IMR-90 (cell line): ENCODE data around the gene SELENBP1. TPM values are rescaled to one million over a fixed set of nuclear protein-coding genes. Genes with fewer than 3 reads are reported as not detected.

ENCODE experiments used
- ATAC-seq: fragments of 200-7000 bp; cut with Tn5 transposase; 2 replicates; pipeline ENCODE4 v1.9.1; 2020; ENCODE audit warnings: low read depth, mild to moderate bottlenecking, moderate library complexity
- BruUV-seq: library from RNA; stranded (reverse); fragments of 400-500 nt; replicated peaks from 2 replicates; lab custom pipeline; 2021; lab: Mats Ljungman, UMichigan
- CTCF ChIA-PET: fragments of 300-600 bp; formaldehyde crosslinking; extraction: SDS; loops from one replicate; lab custom pipeline; 2021; ENCODE audit warnings: antibody characterized with exemption; lab: Yijun Ruan, JAX
- POLR2A ChIA-PET: fragments of 300-600 bp; sonication (Branson Sonifier 250); formaldehyde crosslinking; loops from one replicate; lab custom pipeline; 2022; ENCODE audit warnings: antibody characterized with exemption; ENCODE audit not compliant: unreplicated experiment; lab: Charles Lee
- DNase-seq: peaks from one replicate; pipeline ENCODE4 v3.0.0; 2013
- H2AFZ ChIP-seq: replicated peaks from 2 replicates; pipeline ENCODE3; 2013; ENCODE audit warnings: low read length, mild to moderate bottlenecking; ENCODE audit not compliant: poor library complexity
- H2AK5ac ChIP-seq: 2 replicates; pipeline ENCODE4 v1.6.1; 2013; ENCODE audit warnings: low read depth, low read length, inconsistent platforms
- H2AK9ac ChIP-seq: replicated peaks from 2 replicates; pipeline ENCODE3; 2013; ENCODE audit warnings: mild to moderate bottlenecking, low read depth, low read length, moderate library complexity; ENCODE audit not compliant: poor library complexity
- H2BK120ac ChIP-seq: 2 replicates; pipeline ENCODE4 v1.6.1; 2013; ENCODE audit warnings: low read depth, low read length, inconsistent platforms
- H2BK15ac ChIP-seq: 3 replicates; pipeline ENCODE4 v1.6.1; 2013; ENCODE audit warnings: low read depth, low read length, inconsistent platforms
- H2BK20ac ChIP-seq: 2 replicates; pipeline ENCODE4 v1.6.1; 2013; ENCODE audit warnings: low read depth, mild to moderate bottlenecking, inconsistent platforms, low read length, moderate library complexity
- H2BK5ac ChIP-seq: 2 replicates; pipeline ENCODE4 v1.6.1; 2013; ENCODE audit warnings: mild to moderate bottlenecking, low read depth, low read length, inconsistent platforms; ENCODE audit not compliant: poor library complexity, severe bottlenecking
- H3K14ac ChIP-seq: replicated peaks from 2 replicates; pipeline ENCODE4 v1.6.1; 2013; ENCODE audit warnings: low read depth, low read length, inconsistent platforms
- H3K18ac ChIP-seq: 2 replicates; pipeline ENCODE4 v1.6.1; 2013; ENCODE audit warnings: low read depth, low read length, control low read depth
- H3K23ac ChIP-seq: 2 replicates; pipeline ENCODE4 v1.6.1; 2013; ENCODE audit warnings: low read depth, low read length, inconsistent platforms
- H3K27ac ChIP-seq: 2 replicates; pipeline ENCODE4 v1.5.1; 2013; ENCODE audit warnings: mild to moderate bottlenecking, control low read depth, low read length; ENCODE audit not compliant: insufficient read depth
- H3K27me3 ChIP-seq: 2 replicates; pipeline ENCODE4 v1.6.1; 2013; ENCODE audit warnings: low read length; ENCODE audit not compliant: control insufficient read depth, insufficient read depth
- H3K36me3 ChIP-seq: 2 replicates; pipeline ENCODE4 v1.6.1; 2013; ENCODE audit warnings: low read length, mixed read lengths; ENCODE audit not compliant: control insufficient read depth, insufficient read depth
- H3K4ac ChIP-seq: 2 replicates; pipeline ENCODE4 v1.6.1; 2013; ENCODE audit warnings: low read depth, low read length, inconsistent platforms
- H3K4me1 ChIP-seq: 2 replicates; pipeline ENCODE4 v1.6.1; 2013; ENCODE audit warnings: low read length, mixed read lengths; ENCODE audit not compliant: control insufficient read depth, insufficient read depth
- H3K4me2 ChIP-seq: 2 replicates; pipeline ENCODE4 v1.6.1; 2013; ENCODE audit warnings: low read depth, mild to moderate bottlenecking, control low read depth, low read length, moderate library complexity
- H3K4me3 ChIP-seq: 2 replicates; pipeline ENCODE4 v1.5.1; 2013; ENCODE audit warnings: low read depth, mild to moderate bottlenecking, control low read depth, low read length, moderate library complexity; ENCODE audit not compliant: insufficient read depth
- H3K56ac ChIP-seq: 2 replicates; pipeline ENCODE4 v1.6.1; 2013; ENCODE audit warnings: low read length, inconsistent platforms; ENCODE audit not compliant: insufficient read depth; ENCODE audit errors: extremely low read depth
- H3K79me1 ChIP-seq, 2 experiments: 2 replicates each; pipeline ENCODE4 v1.6.1; 2013; ENCODE audit warnings: low read length in 2 of 2, inconsistent platforms in 1 of 2, low read depth in 1 of 2
- H3K9ac ChIP-seq: 2 replicates; pipeline ENCODE4 v1.6.1; 2013; ENCODE audit warnings: low read depth, low read length, control low read depth
- H3K9me1 ChIP-seq: 2 replicates; pipeline ENCODE4 v1.6.1; 2013; ENCODE audit warnings: low read length, inconsistent platforms; ENCODE audit not compliant: insufficient read depth
- H3K9me3 ChIP-seq: 2 replicates; pipeline ENCODE4 v1.6.1; 2013; ENCODE audit warnings: low read length; ENCODE audit not compliant: control insufficient read depth, insufficient read depth
- H4K20me1 ChIP-seq: 2 replicates; pipeline ENCODE4 v1.6.1; 2013; ENCODE audit warnings: low read length, inconsistent platforms; ENCODE audit not compliant: insufficient read depth
- H4K5ac ChIP-seq: 2 replicates; pipeline ENCODE4 v1.6.1; 2013; ENCODE audit warnings: mild to moderate bottlenecking, low read depth, low read length, control low read depth
- H4K8ac ChIP-seq, 2 experiments: 2 replicates each; pipeline ENCODE4 v1.6.1; 2013; ENCODE audit warnings: low read depth in 2 of 2, low read length in 2 of 2, control low read depth in 1 of 2, inconsistent platforms in 1 of 2
- H4K91ac ChIP-seq: 2 replicates; pipeline ENCODE4 v1.6.1; 2013; ENCODE audit warnings: low read depth, low read length, inconsistent platforms; ENCODE audit not compliant: insufficient read depth
- BHLHE40 ChIP-seq: fragments of 150-350 bp; IDR thresholded peaks from 2 replicates; pipeline ENCODE4 v1.6.1; 2016; ENCODE audit warnings: mild to moderate bottlenecking, low read depth, low read length
- CEBPB ChIP-seq: IDR thresholded peaks from 2 replicates; pipeline ENCODE4 v1.6.1; 2012; ENCODE audit warnings: low read depth, low read length, improper control_type of control experiment
- CHD1 ChIP-seq: IDR thresholded peaks from 2 replicates; pipeline ENCODE4 v1.6.1; 2012; ENCODE audit warnings: low read depth, low read length, improper control_type of control experiment
- CTCF ChIP-seq: conservative IDR thresholded peaks from 2 replicates; pipeline ENCODE4 v1.5.1; 2012; ENCODE audit warnings: mild to moderate bottlenecking, low read depth, low read length, improper control_type of control experiment
- FOS ChIP-seq: fragments of 150-350 bp; IDR thresholded peaks from 2 replicates; pipeline ENCODE4 v1.6.1; 2016; ENCODE audit warnings: low read depth, low read length
- MAFK ChIP-seq: IDR thresholded peaks from 2 replicates; pipeline ENCODE4 v1.6.1; 2012; ENCODE audit warnings: low read depth, low read length, improper control_type of control experiment
- MAZ ChIP-seq: IDR thresholded peaks from 2 replicates; pipeline ENCODE4 v1.6.1; 2012; ENCODE audit warnings: low read depth, mild to moderate bottlenecking, low read length, improper control_type of control experiment, moderate library complexity, borderline replicate concordance
- MXI1 ChIP-seq: IDR thresholded peaks from 2 replicates; pipeline ENCODE4 v1.6.1; 2012; ENCODE audit warnings: low read depth, mild to moderate bottlenecking, low read length, moderate library complexity, borderline replicate concordance
- NFE2L2 ChIP-seq: fragments of 150-350 bp; IDR thresholded peaks from 2 replicates; pipeline ENCODE4 v1.6.1; 2016; ENCODE audit warnings: low read depth, mild to moderate bottlenecking, low read length
- POLR2A ChIP-seq: IDR thresholded peaks from 2 replicates; pipeline ENCODE4 v1.6.1; 2012; ENCODE audit warnings: mild to moderate bottlenecking, low read depth, low read length
- RAD21 ChIP-seq: IDR thresholded peaks from 2 replicates; pipeline ENCODE4 v1.6.1; 2012; ENCODE audit warnings: low read length, improper control_type of control experiment
- RCOR1 ChIP-seq: IDR thresholded peaks from 2 replicates; pipeline ENCODE4 v1.6.1; 2012; ENCODE audit warnings: mild to moderate bottlenecking, low read length, improper control_type of control experiment; ENCODE audit not compliant: insufficient replicate concordance
- RFX5 ChIP-seq: IDR thresholded peaks from 2 replicates; pipeline ENCODE4 v1.8.0; 2012; ENCODE audit warnings: low read depth, mild to moderate bottlenecking, low read length, moderate library complexity
- SMC3 ChIP-seq: fragments of 150-350 bp; IDR thresholded peaks from 2 replicates; pipeline ENCODE4 v1.6.1; 2016; ENCODE audit warnings: low read depth, mild to moderate bottlenecking, antibody characterized with exemption, low read length, moderate library complexity
- USF2 ChIP-seq: fragments of 150-350 bp; IDR thresholded peaks from 2 replicates; pipeline ENCODE4 v1.6.1; 2017; ENCODE audit warnings: mild to moderate bottlenecking, antibody characterized with exemption, low read length, low read depth
- WGBS, 2 experiments: methylation state at CpG; one replicate each; pipeline versions ENCODE4 v1.1.5 to v1.1.7; 2013; ENCODE audit warnings: missing lambda C conversion rate in 2 of 2; ENCODE audit not compliant: insufficient read length in 1 of 2; ENCODE audit errors: extremely low coverage in 2 of 2; 5-methylcytosine and 5-hydroxymethylcytosine counted together
- dilution Hi-C: fragments of 300-500 bp; cut with HindIII; formaldehyde crosslinking; loops from one replicate; pipeline ENCODE4 v1.14.3; 2018; ENCODE audit warnings: low sequenced_read_pairs; ENCODE audit not compliant: unreplicated experiment
- in situ Hi-C: fragments of 300-500 bp; cut with MboI; formaldehyde crosslinking; loops from 3 replicates; pipeline ENCODE4 v1.14.3; 2019; ENCODE audit warnings: low sequenced_read_pairs, inconsistent platforms, mixed read lengths
- intact Hi-C: fragments of 100-400 bp; cut with micrococcal nuclease; formaldehyde crosslinking; loops from 2 replicates; pipeline ENCODE4 v1.10.0; 2022
- polyA plus RNA-seq, 3 experiments: library from polyadenylated mRNA; depleted of rRNA; stranded (reverse); fragments of >200 nt; gene quantifications; 2 replicates each; pipeline ENCODE4 v1.2.3, GENCODE V29; 2012; ENCODE audit warnings: low replicate concordance in 1 of 3
- total RNA-seq: library from RNA; depleted of rRNA; stranded (reverse); fragments of >200 nt; gene quantifications from 2 replicates; pipeline ENCODE4 v1.2.3, GENCODE V29; 2012
- TF ChIP-seq, protein P1 (sequence below): fragments of 150-350 bp; IDR thresholded peaks from 2 replicates; pipeline ENCODE4 v1.6.1; 2016; ENCODE audit warnings: low read depth, mild to moderate bottlenecking, low read length, moderate library complexity, borderline replicate concordance

Gene SELENBP1
- total and polyA plus RNA-seq, 2 of the 4 experiments (the other 2 are of a cell fraction), result 21.3 to 56.9 TPM

- Histone ChIP-seq H3K14ac (no peak overlapping the region), H3K27ac (no peak overlapping the region), H2BK5ac (no peak overlapping the region), H3K36me3 (no peaks in the 10 kb centered on the region), H3K79me1 (no peaks in the 10 kb centered on the region), H3K4me2 (no peak overlapping the region), H2BK120ac (no peak overlapping the region), H3K4me3 (no peak overlapping the region), H3K18ac (no peak overlapping the region), H3K9ac (no peak overlapping the region), H3K23ac (no peak overlapping the region), H2BK20ac (no peak overlapping the region), H3K56ac (no peak overlapping the region), H2BK15ac (no peak overlapping the region), H3K4me1 (no peaks in the 10 kb centered on the region), H4K5ac (no peak overlapping the region), H4K8ac (no peak overlapping the region), H3K9me3 (no peaks in the 10 kb centered on the region), H2AK5ac (no peak overlapping the region), H3K27me3 (no peaks in the 10 kb centered on the region; the same call in 1 of the 2 replicates), H2AK9ac (no peak overlapping the region), H2AFZ (no peak overlapping the region), H4K20me1 (no peaks in the 10 kb centered on the region), H3K9me1 (no peaks in the 10 kb centered on the region), H3K4ac (no peak overlapping the region), H4K91ac (no peak overlapping the region)
- intact Hi-C loops (no loop called here), dilution Hi-C loops (no loop called here), in situ Hi-C loops (no loop called here)
- DNase-seq (no peak), ATAC-seq (no peak)
- TF ChIP-seq USF2 (no peak), CTCF (no peak), MXI1 (no peak), RCOR1 (no peak), SMC3 (no peak), CHD1 (no peak), BHLHE40 (no peak), RAD21 (no peak), FOS (no peak), CEBPB (no peak), RFX5 (no peak), MAFK (no peak), MAZ (no peak), NFE2L2 (no peak), POLR2A (no peak)
- TF ChIP-seq, protein P1, sequence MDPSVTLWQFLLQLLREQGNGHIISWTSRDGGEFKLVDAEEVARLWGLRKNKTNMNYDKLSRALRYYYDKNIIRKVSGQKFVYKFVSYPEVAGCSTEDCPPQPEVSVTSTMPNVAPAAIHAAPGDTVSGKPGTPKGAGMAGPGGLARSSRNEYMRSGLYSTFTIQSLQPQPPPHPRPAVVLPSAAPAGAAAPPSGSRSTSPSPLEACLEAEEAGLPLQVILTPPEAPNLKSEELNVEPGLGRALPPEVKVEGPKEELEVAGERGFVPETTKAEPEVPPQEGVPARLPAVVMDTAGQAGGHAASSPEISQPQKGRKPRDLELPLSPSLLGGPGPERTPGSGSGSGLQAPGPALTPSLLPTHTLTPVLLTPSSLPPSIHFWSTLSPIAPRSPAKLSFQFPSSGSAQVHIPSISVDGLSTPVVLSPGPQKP, result no peak
- 80% methylated on average over 1 of the region's 3 CpGs; no CpG with 5 or more reads in 1 of the 2 experiments for WGBS, 2 experiments
- no TSS peak for BruUV-seq
- ChIA-PET CTCF (no interaction called here), POLR2A (no interaction called here)
Observed at GRCh38 chr1:151384584-151384983, 12.1 kb upstream of the SELENBP1 start.
